Left ventricle myocardium inferior (tissue), 1 donor: ENCODE results near the gene GMEB2. TPM values are rescaled to one million over a fixed set of nuclear protein-coding genes. Genes with fewer than 3 reads are reported as not detected.
"Not testable (repeated sequence)": the region's sequence is repeated elsewhere in the genome, so short reads cannot be mapped to it uniquely, and the experiment has no call there.

Experiments used
- DNase-seq: peaks from one replicate; pipeline ENCODE4 v3.0.0-alpha.2; 2020
- H3K27ac ChIP-seq: fragments of 200-600 bp; replicated peaks from 2 replicates; pipeline ENCODE4 v1.8.0; 2021
- H3K27me3 ChIP-seq: fragments of 200-600 bp; 2 replicates; pipeline ENCODE4 v1.8.0; 2021; ENCODE audit warnings: low read depth
- H3K36me3 ChIP-seq: fragments of 200-600 bp; 2 replicates; pipeline ENCODE4 v1.8.0; 2021
- H3K4me1 ChIP-seq: fragments of 200-600 bp; 2 replicates; pipeline ENCODE4 v1.8.0; 2021
- H3K4me3 ChIP-seq: fragments of 200-600 bp; 2 replicates; pipeline ENCODE4 v1.8.0; 2021; ENCODE audit warnings: mild to moderate bottlenecking, moderate library complexity
- H3K9me3 ChIP-seq: fragments of 200-600 bp; replicated peaks from 2 replicates; pipeline ENCODE4 v1.8.0; 2021
- CTCF ChIP-seq: fragments of 200-600 bp; IDR thresholded peaks from 2 replicates; pipeline ENCODE4 v1.8.0; 2021; ENCODE audit warnings: antibody characterized with exemption, mild to moderate bottlenecking, borderline replicate concordance
- intact Hi-C: fragments of 100-400 bp; cut with micrococcal nuclease; formaldehyde crosslinking; loops from one replicate; pipeline ENCODE4 v1.11.0; 2022
- long read RNA-seq: library from polyadenylated mRNA; unstranded; transcript quantifications from one replicate; pipeline ENCODE4 v2.0.0, GENCODE V29; 2021
- total RNA-seq: library from RNA; stranded (reverse); fragmentation: NEBNext Ultra II Directional; extraction: Animal tissue kit (Norgen Biotek cat#: 25700); gene quantifications from one replicate; pipeline ENCODE4 v1.2.1, GENCODE V29; 2021
- donor health status: DM: no; HTN: yes; CAD: no; lungs with severe emphysema.

The GMEB2 gene
- 5.3 TPM for total RNA-seq
- long read RNA-seq, full-length matches to known transcripts: 9 of 22 reads
- long read RNA-seq, partial matches to known transcripts: 6 of 22 reads
- long read RNA-seq, other reads (novel, unspliced or antisense): 7 of 22 reads

GRCh38 chr20:63626424-63627128, at the start of gene GMEB2:
Gene GMEB2 (minus strand): TSS chr20:63627101. CDS start chr20:63619397, 7,704 bp downstream.
- TF ChIP-seq CTCF: no peak
- Histone ChIP-seq H3K4me1 (peaks cover 45% of the 10 kb centered on the region), H3K36me3 (peaks cover 6% of the 10 kb centered on the region), H3K9me3 (no peaks in the 10 kb centered on the region), H3K27ac (peak within 1 kb of the TSS; percentile 99), H3K4me3 (peak within 1 kb of the TSS; percentile 98), H3K27me3 (no peaks in the 10 kb centered on the region)
- peak; percentile 81 for DNase-seq
- intact Hi-C loops: no loop called here

DNA sequence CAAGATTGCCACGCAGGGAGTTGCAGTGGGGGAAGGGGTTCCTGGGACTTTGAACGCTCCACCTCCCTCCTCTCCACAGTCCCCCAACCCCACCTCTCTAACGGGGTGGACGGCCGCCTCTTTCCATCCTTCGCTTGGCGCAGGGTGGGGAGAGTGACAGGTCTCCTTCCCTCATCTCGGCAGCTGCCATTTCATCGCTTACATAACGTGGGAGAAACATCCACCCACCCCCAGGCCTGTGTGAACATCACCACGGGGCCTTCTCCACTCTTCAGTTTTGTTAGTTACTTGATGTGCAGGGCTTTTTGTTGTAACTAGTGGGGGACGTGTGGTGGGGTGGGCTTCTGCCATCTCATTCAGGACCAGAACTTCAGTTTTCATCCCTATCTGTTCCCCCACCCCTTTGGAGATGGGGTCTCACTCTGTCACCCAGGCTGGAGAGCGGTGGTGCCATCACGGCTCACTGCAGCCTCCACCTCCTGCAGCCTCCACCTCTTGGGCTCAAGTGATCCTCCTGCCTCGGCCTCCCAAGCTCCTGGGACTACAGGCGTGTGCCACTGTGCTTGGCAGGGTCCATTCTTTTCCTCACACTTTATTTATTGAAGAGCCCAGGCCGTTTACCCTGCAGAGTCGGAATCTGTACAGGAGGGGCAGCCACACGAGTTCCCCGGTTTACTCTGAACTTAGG, 48.9 kb upstream of the GMEB2 start:
- Histone ChIP-seq H3K9me3 (no peaks in the 10 kb centered on the region), H3K27me3 (no peaks in the 10 kb centered on the region), H3K4me3 (no peak overlapping the region), H3K4me1 (peaks cover under 1% of the 10 kb centered on the region), H3K27ac (no peak overlapping the region), H3K36me3 (peaks cover 57% of the 10 kb centered on the region)
- intact Hi-C loops: no loop called here
- no peak for TF ChIP-seq CTCF
- DNase-seq: no peak

GRCh38 chr20:63673951-63674350, 47.0 kb upstream of the GMEB2 start:
- Histone ChIP-seq H3K9me3 (no peaks in the 10 kb centered on the region), H3K4me1 (no peaks in the 10 kb centered on the region), H3K27me3 (no peaks in the 10 kb centered on the region), H3K4me3 (no peak overlapping the region), H3K36me3 (peaks cover 56% of the 10 kb centered on the region), H3K27ac (no peak overlapping the region)
- TF ChIP-seq CTCF: no peak
- intact Hi-C loops: no loop called here
- DNase-seq: no peak

GRCh38 chr20:63672666-63673065, 45.8 kb upstream of the GMEB2 start:
- no peak for TF ChIP-seq CTCF
- no peak for DNase-seq

DNA sequence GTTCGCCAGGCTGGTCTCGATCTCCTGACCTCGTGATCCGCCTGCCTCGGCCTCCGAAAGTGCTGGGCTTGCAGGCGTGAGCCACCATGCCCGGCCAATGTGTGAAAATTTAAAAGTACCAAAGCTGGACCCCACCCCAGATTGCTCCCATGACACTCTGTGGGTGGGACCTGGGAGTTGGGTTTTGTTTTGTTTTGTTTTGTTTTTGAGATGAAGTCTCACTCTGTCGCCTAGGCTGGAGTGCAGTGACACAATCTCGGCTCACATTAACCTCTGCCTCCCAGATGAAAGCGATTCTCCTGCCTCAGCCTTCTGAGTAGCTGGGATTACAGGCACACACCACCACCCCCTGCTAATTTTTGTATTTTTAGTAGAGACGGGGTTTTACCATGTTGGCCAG, 44.8 kb upstream of the GMEB2 start:
- H3K9me3 ChIP-seq, DNase-seq, H3K4me1 ChIP-seq, H3K27ac ChIP-seq, H3K27me3 ChIP-seq, H3K4me3 ChIP-seq, intact Hi-C loops: not testable (repeated sequence)
- H3K36me3 ChIP-seq: peaks cover 61% of the 10 kb centered on the region

More at GRCh38 chr20:63672666-63673065, 45.8 kb upstream of the GMEB2 start:
- H3K36me3 ChIP-seq: peaks cover 61% of the 10 kb centered on the region
- no peak overlapping the region for H3K27ac ChIP-seq
- no peaks in the 10 kb centered on the region for H3K9me3 ChIP-seq
- no peaks in the 10 kb centered on the region for H3K4me1 ChIP-seq
- no peak overlapping the region for H3K4me3 ChIP-seq
- intact Hi-C loops: no loop called here
- H3K27me3 ChIP-seq: no peaks in the 10 kb centered on the region

- TF ChIP-seq CTCF: no peak
- no peak overlapping the region for H3K27ac ChIP-seq
- H3K4me1 ChIP-seq: no peaks in the 10 kb centered on the region
- peaks cover 52% of the 10 kb centered on the region for H3K36me3 ChIP-seq
- no peak overlapping the region for H3K4me3 ChIP-seq
- H3K27me3 ChIP-seq: no peaks in the 10 kb centered on the region
- intact Hi-C loops: no loop called here
- H3K9me3 ChIP-seq: no peaks in the 10 kb centered on the region
- no peak for DNase-seq
These were observed 41.5 kb upstream of the GMEB2 start for GRCh38 chr20:63668351-63668750.
